NCI-H2029 (cell line): ENCODE data around the gene CHD6.

Source experiments
- DNase-seq: peaks from one replicate; lab custom pipeline; 2025; lab: John Stamatoyannopoulos, UW

The CHD6 gene

DNA sequence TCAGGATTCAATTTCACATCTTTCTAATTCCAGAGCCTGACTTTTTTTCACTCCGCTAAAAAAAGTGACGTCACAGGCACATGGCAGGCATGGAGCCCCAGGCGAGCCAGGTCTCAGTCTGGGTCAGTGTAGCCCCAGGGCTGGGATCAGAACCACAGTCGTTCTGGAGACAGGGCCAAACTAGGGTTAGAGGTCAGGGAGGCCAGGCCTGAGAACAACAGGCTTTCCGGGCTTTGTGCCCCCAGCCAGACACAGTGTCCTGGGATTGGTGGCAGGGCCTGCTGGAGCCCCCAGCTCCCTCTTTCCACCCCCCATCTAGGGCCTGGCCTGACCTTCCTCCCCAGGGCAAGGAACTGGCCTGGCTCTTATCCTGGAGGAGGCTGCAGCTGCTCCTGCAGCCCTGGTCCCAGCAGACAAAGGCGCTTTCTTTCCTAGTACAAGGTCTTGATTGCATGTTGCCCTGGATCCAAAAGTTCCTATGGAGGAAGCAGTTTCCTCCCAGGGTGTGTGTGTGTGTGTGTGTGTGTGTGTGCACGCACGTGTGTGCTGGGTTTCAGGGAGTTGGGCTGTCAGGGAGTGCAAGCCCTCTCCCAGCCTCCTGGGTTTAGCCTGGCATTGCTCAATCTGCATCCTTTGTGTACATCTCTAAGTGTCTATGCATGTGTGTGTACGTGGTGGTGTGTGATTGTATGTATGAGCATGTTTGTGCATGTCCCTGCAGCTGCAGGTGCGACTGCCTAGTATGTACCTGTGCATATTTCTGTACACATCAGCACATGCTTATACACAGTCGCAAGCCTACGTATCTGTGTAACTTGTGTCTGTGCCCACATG, 225.1 kb downstream of the CHD6 start:
- no peak for DNase-seq

DNA sequence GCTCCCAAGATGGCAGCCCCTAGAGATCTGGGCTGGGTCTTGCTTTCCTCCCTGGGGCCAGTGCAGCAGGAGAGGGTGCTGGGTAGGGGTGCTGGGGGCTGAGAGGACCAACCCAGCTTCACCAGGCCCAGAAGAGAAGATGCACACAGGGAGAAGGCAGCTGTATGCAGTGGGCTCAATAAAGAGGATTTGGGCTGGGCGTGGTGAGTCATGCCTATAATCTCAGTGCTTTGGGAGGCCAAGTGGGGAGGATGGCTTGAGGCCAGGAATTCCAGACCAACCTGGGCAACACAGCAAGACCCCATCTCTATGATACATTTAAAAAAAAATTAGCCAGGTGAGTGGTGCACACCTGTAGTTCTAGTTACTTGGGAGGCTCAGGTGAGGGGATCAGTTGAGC, 225.9 kb downstream of the CHD6 start:
- no peak for DNase-seq

DNA sequence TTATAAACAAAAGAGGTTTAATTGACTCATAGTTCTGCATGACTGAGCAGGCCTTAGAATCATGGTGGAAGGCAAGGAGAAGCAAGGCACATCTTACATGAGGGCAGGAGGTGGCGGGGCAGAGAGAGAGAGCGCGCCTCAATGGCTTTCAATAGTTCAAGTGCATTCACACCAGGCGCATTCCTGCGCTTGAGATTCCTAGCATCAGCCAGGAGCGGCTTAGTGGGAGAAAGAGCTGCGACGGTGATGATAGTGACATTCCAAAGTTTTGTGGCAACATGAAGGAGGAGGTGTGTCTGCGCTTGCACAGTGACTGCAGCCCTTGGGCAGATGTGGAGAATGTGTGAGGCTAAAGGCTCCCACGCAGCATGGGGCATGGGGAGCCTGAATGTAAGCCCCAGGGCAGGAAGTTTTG, 226.6 kb downstream of the CHD6 start:
- DNase-seq: no peak

DNA sequence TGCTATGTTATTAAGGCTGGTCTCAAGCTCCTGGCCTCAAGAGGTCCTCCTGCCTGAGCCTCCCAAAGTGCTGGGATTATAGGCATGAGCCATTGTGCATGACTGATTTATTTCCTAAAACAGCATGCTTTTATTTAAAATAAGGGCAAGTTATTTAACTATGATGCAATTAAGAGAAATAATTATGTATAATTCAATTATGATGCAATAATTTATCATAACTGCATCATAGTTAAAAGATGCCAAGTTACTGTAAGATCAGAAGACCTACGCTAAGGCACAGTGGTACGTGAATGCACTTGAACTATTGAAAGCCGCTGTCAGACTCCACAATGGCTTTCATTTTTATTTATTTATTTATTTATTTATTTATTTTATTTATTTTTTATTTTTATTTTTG, 227.3 kb downstream of the CHD6 start:
- DNase-seq: no peak

DNA sequence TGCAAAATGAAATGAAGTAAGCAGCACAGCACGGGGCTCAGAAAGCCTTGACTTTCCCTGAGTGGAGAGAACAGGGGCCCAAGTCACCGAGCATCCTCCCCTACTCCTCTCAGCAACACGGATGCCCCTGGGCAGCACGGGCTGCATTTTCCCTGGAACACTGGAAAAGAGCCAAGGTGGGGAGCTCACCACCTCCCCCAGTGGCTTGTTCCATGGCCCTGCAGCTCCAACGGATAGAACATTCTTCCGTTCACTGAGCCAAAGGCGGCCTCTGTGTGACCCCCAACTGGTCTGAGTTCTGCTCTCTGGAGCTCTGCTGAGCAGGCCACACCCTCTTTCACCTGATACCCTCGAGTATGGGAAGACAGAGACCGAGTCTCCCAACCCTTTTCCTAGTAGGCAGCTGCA, 230.7 kb downstream of the CHD6 start:
- no peak for DNase-seq

DNA sequence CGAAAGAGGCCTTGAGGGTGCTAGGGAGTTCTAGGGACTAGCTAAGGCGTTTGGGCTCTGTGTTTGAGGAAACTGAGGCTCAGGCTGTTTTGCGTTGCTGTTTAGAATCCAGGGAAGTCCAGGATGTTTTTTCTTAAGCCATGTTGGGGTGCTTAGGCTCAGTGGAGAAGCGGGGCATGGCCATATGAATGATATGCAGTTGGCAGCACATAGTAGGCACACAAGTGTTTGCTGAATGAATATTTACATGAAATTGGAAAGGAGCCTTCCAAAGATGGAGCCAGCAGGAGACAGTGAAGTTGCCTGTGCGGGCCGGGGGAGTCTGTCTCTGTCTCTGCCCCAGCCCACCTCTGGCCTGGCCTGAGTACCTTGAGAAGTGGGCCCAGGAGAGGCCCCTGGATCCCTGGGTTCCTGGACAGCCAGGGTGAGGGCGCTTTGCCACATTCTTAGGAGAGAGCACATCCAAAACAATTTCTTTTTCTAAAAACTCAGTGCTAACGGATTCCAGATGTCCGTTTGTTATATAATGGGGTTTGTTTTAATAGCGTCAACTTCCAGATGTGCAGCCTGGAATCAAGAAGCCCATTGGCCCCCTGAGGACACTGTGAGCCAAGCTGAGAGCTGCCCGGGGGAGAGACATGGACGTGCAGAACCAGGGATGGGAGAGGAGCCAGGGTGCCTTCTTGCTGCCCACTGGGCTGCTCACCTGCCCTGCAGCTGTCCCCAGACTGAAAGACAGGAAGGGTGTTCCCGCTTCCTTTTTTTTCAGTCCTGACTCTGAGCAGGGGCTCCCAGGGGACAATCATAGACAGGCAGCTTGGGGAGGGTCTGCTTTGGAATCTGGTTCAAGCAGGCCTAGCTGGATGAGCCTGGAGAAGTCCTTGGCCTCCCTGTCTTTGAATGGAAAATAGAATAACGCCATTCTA, 231.4 kb downstream of the CHD6 start:
- DNase-seq: no peak

DNA sequence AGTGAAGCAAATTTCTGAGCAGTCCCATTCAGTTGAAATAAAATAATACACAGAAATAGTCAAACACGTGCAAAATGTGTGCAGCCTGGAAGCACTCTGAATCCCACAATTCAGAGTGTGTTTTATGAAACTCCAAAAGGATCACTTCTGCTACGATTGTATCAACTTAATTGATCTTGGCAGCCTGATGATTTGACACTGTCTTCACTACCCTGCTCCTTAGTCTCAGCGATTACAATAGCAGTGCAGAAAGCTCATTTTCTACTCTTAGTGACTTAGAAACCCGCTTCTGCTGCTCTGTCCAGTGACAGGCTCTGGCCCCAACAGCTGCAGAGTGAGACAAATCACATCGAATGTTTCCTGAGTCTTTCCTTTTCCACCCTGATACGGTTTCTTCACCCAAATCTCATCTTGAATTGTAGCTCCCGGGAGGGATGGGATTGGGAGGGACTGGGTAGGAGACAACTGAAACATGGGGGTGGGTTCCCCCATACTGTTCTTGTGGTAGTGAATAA, 235.3 kb downstream of the CHD6 start:
- DNase-seq: no peak

DNA sequence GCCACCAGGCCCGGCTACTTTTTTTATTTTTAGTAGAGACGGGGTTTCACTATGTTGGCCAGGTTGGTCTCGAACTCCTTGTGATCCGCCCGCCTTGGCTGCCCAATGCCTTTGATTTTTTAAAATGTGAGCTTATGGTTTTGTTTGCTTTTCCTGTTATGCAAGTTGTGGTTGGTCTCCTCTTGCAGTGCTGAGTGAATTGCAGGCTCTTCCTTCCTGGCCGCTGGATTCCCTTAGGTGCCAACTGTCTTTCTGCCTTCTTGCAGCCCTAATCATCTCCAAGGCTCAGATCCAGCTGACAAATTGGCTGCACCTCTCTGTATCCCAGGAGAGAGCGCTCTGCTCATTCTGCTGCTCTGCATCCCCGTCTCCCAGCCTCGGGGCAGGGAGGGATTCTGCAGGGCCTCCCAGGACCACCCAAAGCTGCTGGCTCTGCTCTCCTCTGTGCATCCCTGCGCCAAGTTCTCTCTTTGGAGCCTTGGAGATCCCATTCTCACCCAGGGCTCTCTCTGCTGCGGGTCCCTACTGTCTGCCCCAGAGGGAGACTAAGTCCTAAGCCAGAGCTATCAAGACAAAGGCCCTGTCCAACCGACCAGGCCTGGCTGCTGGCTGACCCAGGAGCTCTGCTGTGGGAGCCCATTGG, 237.5 kb downstream of the CHD6 start:
- DNase-seq: no peak

DNA sequence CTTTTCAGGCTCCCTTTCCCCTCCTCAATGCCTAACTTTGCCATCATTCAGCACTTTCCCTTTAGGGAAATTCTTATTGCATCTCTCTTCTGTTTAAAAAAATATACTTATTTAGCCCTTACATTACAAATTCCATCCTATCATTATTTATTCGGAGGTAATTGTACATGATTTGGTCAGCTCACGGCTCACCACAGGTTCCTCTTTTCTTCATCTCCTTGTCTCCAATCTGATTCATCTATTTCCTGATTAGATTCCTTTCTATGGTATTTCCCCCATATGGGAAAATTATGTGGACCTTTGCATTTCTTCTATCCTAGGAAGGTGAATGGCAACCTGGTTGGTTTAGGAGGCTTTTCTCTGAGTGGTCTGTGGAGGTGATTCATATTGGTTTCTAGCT, 238.6 kb downstream of the CHD6 start:
- no peak for DNase-seq

DNA sequence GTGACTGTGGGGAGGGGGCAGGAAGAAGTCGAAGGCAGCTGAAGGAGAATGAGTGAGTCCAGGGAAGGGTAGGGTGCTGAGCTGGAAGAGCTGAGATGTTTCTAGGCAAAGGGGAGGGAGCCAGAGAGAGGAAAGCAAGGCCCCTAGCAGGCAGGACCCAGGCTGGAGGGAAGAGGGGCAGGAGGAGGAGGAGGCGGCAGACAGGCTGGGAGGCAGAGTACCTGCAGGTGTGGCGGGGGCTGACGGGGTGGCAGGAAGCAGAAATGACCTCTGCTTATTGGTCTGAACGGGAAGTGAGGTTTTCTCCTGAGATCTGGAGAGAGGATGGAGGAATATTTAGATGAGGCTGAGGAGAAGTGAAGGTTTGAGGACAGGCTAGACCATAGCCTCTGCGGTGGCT, 240.9 kb downstream of the CHD6 start:
- DNase-seq: no peak

DNA sequence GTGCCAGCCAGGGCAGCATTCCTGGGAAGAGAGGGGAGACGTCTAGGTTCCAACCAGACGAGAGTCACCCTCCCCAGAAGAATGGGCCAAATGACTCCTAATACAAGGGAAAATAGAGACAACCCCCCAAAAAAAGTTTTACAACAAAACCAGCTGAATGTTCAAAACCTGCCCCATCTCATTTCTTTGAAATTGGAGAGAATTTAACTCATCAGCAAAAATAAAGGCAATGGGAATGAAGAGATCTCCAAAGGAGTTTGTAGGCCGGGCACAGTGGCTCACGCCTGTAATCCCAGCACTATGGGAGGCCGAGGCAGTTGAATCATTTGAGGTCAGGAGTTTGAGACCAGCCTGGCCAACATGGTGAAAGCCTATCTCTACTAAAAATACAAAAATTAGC, 241.8 kb downstream of the CHD6 start:
- no peak for DNase-seq

DNA sequence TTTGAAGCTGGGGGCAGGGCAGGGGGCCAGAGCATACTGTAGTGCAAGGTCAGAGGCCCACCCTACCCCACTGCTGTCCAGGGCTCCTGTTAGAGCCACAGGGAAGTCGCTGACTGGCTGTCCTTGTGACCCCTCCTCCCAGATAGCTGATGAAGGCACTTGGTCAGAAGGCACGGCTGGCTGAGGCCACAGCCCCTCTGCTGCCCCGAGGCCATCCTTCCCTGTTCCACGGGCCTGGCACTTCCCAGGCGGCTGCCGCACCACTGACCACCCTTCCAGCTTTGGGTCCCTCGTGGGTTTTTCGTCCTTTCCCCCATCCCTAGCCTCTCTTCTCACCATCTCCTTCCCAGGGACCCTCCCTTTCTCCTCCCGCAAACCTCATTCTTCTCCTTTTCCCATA, 242.3 kb downstream of the CHD6 start:
- no peak for DNase-seq

DNA sequence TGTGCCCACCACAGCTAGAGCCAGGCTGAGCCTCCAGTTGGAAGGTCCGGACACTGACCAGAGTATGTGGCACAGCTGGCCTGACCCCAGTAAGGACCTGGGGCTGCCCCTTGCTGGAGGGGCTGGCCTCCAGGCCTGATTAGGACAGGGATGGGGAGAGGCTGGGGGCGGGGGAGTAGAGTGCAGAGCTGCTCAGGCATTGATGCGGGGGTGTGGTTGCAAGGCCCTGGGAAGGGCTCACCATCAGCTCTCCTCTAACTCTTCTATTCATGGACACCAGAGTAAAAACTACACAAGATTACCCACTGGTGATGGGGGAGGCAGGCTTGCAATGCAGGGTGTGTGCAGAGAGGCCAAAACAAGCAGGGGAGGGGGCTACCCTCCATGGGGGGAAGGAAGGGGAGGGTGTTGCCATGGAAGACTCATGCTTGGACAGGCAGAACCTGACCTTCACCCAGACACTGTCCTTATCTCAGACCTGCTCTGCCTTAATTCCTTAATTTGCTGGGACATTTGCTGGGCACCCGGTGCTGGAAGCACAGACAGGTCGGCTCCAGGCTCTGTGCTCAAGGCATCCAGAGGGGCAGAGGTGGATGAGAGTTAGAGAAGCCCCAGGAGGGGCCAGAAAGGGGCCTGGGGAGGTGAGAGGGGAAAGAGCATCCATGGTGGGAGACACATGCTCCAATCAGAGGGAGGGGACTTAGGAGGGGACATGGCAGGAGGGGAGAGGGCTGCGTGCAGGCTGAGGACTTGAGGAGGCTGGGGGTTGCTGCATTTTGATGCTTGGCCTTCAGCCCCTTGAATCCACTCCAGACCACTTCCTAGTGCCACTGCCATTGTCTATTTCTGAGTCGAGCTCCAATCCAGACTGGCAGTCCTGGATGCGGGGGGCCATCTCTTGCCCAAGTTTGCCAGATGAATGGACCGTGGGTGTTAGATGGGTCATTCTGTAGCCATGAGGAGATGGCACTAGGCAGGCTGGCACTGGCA, 244.0 kb downstream of the CHD6 start:
- DNase-seq: no peak

DNA sequence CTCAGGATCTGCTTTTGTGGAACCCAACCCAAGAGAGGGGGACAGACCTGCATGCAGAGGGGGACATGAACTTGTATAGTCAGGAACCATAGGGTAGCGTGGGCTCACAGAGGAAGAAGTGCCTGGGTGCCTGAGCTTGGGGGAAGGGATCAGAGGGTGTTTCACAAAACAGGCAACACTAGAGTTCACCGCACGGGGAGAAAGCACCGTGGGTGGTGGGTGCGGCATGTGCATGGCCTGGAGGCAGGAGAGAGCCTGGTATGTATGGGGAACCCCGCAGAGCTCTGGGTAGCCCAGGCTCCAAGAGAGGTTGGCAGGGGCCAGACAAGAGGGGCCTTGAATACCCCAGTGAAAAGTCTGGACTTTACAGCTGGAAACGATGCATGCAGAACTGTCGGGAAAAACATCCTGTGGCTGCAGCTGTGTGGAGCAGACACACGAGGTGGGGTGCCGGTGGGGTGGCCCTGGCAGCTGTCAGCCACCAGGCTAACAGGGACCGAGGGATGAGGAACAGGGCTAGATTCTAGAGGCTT, 244.9 kb downstream of the CHD6 start:
- DNase-seq: no peak

DNA sequence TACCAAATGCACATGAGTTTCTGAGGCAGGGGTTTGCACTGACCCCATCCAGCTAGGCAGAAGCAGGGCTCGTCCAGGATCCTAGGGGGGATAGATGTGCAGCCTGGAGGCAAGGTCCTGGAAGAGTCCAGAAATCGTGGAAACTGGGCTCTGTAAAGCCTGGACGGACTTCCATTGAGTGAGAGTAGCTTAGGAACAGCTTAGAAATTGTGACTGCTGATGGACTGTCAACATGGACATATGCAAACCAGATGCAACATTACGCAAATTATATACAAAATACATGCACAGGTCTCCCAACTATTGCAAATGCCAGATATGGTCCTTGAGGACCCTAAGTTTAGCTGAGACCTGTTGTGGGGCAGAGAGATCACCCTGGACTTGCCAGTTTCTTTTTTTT, 246.8 kb downstream of the CHD6 start:
- DNase-seq: no peak

DNA sequence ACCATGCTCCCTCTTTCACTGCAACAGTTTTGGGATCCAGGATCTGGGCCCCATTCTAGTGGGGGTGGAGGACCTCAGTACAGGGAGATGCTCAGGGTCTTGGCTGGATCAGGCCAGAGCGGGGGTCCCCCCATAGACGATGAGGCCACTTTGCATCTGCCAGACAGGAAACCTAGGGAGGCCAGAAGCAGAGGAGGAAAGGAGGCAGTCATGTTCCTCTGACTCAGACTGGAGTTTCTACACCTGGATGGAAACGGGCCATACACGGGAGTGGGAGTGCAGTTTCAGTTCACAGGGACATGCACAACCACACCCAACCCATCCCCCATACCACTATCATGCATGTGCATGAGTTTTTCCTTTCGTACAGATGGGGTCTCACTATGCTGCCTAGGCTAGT, 248.0 kb downstream of the CHD6 start:
- no peak for DNase-seq

DNA sequence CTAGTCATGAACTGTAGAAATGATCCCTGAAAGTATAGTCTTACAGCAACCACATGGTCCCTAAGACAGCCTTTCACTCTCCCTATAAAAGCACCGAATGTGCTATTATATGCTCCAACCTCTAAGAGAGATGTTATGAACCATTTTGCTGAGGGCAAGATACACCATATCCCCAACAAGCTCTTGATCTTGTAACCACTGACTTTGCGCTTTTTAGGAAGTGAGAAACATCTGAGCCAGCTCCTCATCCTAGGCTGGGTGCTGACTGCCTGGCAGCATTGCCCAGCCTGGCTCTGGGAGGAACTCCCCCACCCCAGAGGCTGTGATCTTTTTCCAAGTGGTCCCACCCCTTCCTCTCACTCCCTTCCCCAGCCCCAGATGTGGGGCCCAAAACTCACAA, 248.5 kb downstream of the CHD6 start:
- no peak for DNase-seq

DNA sequence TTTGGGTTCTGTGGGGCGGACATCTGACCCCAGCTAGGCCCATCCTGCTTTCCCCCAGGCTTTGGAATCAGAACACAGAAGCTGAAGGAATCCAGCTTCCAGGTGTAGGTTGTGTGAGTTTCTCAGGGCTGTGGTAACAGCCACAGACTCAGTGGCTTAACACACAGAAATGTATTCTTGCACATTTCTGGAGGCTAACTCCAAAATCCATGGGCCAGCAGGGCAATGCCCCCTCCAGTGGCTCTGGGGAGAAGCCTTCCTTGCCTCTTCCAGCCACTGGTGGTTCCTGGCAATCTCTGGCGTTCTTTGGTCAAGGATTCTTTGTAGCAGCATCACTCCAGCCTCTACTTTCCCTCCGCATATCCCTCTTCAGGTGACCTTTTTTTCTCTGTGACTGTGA, 250.2 kb downstream of the CHD6 start:
- no peak for DNase-seq

DNA sequence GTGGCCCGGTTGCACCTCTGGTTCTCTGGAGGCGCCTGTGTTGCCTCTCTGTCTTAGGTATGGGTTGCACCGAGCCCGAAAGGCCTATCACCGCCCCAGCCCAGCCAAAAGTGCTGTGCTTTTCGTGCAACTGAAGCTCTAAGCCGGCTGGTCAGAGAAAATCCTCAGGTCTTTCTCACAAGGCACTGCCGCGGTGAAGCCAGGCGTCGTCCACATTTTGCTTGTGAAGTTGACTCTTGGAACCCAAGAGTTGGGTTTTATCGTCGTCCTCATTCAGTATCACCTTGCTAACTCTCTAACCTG, 250.8 kb downstream of the CHD6 start:
- no peak for DNase-seq

DNA sequence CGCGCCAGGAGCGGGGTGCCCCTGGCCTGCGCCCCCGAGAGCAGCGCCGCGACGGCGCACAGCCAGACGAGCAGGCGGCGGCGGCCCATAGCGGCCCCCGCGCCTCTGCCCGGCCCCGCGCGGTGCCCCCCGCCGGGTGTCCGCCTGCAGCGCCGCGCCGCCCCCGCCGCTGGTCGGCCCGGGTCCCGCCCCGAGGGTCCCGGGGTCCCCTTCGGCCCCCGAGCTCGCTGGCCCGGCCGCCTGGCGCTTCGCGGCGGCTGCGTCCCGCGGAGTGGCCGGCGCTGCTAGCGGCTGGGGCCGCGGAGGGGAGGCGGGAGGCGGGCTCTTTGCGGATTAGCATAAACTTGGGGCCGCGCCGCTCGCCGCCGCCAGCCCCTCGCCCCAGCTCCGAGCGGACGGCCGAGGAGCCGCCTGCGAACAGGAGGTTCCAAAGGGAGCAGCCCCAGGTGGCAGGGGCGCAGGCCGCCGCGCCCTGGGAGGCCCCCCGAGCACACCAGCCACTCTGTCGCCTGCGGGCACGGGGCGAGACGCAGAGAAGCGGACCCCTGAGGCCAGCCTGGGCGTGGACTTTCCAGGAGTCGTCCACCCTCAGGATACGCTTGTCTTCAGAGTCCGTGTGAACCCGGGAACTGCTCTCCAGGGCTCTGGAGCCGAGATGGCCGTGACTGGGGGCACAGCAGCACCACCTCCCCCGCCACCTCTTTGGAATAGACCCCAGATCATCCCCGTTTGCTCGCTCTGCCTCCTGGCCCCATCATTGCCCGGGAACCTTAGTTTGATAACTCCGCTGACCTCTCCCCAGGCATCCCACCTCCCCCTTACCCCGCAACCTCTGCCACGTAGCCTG, 251.4 kb downstream of the CHD6 start, which contains the start of gene EMILIN3:
Gene EMILIN3 (minus strand): TSS at position 273 of the 847 bp plus-strand sequence. CDS start 184 bp downstream, at position 89.
- DNase-seq: no peak
